COLO668 (cell line): ENCODE data around the gene DYNC2I2.
"Not testable (repeated sequence)": the region's sequence is repeated elsewhere in the genome, so short reads cannot be mapped to it uniquely, and the experiment has no call there.

Experiments used
- DNase-seq: peaks from one replicate; lab custom pipeline; 2025; ENCODE audit not compliant: unreplicated experiment; lab: John Stamatoyannopoulos, UW

The DYNC2I2 gene

DNA sequence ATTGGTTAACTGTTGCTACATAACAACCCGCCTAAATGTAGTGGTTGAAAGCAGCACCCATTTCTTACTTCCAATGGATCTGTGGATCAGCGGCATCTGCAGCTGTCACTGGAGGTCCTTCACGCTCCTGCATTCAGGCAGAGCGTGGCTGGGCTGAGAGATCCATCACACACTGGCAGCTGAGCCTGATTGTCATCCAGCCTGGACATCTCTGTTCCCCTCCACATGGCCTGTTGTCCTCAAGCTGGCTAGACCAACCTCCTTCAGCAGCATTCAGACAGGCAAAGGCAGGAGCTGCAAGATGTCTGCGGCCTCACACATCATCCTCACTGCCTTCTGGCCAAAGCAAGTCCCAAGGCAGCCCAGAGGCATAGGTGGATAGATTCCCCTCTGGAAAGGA is 36.9 kb downstream of the DYNC2I2 start:
- DNase-seq, result no peak

DNA sequence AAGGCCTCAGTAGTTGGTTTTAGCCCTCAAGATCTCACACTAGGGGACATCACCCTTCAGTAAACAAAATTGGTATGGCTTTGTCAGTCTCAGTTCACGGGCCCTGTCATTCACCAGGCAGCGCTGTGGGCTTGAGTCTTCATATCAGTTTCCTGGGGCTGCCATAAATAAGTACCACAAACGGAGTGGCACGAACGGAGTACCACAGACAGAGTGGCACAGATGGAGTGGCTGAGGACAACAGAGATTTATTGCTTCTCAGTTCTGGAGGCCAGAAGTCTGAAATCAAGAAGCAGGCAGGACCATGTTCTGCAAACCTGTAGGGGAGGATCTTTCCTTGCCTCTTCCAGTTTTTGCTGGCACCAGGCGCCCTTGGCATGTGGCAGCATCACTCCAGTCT is 37.5 kb downstream of the DYNC2I2 start:
- DNase-seq, result no peak

DNA sequence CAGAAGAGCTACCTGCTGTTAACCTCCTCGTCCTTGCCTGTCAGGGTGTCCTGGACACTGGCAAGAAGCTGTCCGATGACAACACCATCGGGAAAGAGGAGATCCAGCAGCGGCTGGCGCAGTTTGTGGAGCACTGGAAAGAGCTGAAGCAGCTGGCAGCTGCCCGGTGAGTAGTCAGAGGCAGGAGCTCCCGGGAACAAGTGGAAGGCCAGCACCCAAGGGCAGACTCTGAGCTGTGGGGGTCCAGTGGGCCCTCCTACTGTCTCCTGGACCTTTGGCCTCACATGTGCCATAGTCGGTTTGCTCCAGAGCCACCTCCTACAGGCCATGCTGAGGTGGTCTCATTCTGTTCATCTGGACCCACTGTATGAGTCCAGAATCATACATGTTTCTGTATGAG is 38.7 kb downstream of the DYNC2I2 start:
- no peak for DNase-seq

DNA sequence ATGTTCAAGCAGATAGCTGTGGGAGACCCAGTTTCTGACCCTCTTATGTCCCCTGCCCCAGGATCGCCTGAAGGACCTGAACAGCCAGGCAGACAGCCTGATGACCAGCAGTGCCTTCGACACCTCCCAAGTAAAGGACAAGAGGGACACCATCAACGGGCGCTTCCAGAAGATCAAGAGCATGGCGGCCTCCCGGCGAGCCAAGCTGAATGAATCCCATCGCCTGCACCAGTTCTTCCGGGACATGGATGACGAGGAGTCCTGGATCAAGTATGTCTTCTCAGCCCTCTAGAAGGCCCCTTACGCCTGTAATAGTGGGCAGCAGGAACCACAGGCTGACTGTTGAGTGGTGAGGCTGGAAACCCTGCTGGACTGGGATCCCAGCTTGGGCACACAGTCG is 41.1 kb downstream of the DYNC2I2 start:
- no peak for DNase-seq

DNA sequence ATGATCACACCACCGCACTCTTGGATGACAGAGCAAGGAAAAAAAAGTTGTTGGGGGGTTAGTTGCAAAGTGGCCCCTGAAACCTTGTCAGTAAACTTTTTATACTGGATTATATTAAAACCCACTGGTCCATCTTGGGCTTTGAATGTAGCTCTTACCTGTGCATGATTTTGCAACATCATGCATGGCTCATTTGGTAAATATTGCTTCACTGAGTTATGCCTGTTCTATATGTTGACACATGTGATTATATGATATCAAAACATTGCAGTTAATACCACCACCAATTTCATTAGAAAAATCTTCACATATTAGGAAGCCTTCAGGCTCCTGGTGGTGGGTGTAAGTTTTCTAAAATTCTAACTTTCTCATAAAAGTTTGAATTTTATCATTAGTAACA is 41.9 kb downstream of the DYNC2I2 start:
- DNase-seq, result no peak

DNA sequence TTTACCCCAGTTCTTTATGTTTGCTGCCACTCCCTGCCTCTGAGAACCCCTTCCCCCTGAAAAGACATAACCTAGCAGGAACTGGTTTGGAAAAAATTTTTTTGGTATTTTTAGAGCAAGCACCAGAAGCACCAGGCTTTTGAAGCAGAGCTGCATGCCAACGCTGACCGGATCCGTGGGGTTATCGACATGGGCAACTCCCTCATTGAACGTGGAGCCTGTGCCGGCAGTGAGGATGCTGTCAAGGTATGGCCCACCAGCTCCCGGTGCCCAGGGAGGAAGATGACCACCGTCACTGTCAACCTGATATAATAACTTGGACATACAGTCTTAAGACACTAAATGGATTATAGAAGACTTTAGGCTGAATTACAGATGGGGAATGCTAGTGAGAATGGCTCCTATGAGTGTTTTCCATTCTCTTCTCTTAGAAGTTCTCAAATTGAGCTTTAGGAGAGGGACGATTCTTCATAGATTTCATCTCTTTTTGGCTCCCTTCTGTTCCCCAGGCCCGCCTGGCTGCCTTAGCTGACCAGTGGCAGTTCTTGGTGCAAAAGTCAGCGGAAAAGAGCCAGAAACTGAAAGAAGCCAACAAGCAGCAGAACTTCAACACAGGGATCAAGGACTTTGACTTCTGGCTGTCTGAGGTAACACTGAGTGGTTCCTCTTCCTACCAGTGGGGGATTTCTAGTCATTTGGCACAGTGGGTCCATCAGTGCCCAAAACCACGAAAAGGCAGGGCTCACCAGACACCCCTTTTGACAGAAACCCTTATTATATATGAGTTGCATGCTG is 44.9 kb downstream of the DYNC2I2 start:
- no peak for DNase-seq

DNA sequence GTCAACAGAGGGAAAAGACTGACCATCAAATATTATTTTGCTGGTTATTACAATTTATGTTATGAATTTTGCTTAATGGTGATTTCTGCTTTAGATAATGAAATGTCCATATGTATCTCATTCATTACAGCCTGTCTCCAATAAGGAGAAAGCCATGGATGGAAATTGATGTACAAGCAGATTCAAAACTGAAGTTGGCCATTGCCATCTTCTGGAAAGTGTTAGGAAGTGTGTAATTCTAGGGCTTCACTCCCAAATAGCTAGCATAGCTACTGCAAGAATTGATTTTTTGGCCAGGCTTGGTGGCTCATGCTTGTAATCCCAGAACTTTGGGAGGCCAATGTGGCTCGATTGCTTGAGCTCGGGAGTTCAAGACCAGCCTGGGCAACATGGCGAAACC is 45.8 kb downstream of the DYNC2I2 start:
- DNase-seq, result no peak

DNA sequence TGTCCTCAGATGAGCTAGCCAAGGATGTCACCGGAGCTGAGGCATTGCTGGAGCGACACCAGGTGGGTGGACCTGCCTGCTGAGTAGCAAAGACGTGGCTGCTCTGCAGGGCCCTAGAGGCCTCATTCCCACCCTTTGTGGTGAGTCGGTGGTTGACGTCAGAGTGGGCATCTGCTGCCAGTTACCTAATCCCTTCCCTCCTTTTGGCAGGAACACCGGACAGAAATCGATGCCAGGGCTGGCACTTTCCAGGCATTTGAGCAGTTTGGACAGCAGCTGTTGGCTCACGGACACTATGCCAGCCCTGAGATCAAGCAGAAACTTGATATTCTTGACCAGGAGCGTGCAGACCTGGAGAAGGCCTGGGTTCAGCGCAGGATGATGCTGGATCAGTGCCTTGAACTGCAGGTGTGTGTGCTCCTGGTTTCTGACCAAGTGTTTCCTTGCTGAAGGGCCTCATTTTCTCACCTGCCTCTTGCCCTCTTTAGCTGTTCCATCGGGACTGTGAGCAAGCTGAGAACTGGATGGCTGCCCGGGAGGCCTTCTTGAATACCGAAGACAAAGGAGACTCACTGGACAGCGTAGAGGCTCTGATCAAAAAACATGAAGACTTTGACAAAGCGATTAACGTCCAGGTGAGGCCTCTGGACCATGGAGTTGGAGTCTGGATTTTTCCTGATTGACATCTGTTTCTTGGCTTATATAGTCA is 48.9 kb downstream of the DYNC2I2 start:
- DNase-seq, result no peak

DNA sequence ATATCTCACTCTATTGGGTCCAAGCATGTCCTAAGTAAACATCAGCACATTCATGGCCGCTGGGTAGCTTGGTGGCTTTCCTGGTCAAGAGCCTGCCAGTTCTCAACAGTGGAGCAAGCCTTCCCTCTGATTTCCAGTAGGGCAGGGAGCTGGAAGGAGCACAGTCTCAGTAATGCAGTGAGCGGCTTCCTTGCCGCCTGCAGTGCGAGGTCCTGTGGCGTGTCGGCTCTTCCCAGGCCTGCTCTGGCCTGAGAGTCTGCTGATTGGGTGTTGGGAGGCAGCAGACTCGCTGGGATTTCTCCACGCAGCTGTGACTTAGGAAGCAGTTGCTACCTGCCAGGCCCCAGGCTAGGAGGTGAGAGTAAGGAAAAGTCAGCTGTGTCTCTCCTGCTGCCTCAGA is 53.0 kb downstream of the DYNC2I2 start:
- no peak for DNase-seq

DNA sequence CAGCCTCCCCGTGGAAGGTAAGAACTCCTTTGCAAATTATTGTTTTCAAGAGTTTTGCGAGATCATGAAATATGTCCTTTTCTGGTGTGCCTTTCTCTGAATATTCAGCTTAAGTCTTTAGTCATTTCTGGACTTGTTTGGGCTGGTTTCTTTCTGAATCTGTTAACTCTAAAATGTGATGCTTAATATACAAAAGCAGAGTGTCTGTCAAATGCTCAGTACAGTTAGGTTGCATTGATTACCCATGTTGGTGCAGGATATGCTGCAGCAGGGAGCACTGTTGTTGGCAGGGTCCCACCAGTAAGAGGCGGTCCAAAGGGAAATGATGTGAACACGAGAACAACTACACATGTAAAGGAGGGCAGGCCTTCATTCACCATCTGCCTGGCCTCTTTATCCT is 56.5 kb downstream of the DYNC2I2 start:
- DNase-seq, result no peak

DNA sequence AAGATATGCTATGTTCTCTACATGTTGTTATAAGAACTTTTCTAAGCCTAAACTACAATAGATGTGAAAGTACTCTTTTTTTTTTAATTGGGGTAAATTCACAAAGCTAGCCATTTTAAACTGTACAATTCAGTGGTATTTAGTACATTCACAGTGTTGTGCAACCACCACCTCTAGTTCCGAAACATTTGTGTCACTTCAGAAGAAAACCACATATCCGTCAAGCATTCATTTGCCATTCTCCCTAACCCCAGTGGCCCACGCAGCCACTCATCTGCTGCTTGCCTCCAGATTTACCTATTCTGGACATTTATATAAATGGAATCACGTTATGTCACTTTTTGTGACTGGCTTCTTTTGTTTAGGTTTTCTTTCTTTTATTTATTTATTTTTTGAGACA is 61.2 kb downstream of the DYNC2I2 start:
- DNase-seq, result no peak

DNA sequence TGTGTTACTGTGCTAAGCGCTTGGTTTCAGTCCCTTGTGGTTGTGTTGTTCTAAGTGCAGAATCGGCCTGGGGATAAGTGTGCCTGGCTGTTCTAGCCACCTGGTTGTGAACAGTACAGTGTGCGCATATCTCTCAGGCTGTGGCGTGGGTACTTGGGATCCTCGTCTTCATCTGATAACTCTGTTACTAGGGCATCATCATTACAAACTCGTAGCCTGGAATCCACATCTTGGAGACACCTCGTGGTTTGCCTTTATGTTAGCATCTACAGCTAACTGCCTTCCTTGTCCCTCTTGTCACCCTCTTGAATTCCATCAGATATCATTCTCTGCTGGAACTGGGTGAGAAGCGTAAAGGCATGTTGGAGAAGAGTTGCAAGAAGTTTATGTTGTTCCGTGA is 62.8 kb downstream of the DYNC2I2 start:
- no peak for DNase-seq

DNA sequence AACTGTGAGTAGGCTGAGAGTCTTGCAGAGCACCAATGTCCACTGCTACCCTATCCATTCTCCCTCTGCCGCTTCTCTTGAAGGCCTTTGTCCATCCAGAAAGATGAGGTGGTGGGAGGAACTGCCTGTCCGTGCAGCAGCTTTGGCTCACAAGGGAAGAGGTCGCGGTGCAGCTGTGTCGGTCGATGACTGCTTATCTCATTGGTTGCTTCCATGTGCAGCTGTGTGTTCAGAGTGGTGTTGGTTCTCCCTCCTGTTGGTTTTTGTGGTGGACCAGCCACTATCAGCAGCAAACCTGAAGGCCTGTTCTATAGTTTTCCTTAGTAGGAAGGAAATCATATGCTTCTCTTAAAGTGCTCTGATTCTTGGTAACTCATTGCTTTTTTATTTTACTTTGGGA is 63.6 kb downstream of the DYNC2I2 start:
- no peak for DNase-seq

DNA sequence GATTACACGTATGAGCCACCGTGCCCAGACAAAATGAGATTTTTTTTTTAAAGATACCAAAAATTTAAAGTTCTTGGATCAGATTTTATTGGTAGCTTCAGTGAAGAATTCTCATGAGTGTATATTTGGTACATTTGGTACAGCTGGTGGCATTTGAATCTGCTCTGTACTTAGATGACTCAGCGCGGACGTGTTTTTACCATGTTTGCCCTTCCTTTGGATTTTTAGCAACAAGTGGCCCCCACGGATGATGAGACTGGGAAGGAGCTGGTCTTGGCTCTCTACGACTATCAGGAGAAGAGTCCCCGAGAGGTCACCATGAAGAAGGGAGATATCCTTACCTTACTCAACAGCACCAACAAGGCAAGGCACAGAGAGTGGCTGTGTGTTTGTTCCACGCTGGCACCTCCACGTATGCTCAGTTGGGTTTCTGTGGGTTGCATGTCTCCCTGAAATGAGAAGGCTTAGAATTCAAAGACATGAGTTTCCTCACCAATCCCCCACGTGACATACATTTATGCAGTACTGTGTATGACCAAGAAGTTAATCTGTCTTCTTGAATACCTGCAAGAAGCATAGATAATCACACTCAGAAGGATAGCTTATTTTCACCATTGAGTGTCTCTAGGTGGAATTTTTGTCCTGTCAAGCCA is 67.9 kb downstream of the DYNC2I2 start:
- no peak for DNase-seq

DNA sequence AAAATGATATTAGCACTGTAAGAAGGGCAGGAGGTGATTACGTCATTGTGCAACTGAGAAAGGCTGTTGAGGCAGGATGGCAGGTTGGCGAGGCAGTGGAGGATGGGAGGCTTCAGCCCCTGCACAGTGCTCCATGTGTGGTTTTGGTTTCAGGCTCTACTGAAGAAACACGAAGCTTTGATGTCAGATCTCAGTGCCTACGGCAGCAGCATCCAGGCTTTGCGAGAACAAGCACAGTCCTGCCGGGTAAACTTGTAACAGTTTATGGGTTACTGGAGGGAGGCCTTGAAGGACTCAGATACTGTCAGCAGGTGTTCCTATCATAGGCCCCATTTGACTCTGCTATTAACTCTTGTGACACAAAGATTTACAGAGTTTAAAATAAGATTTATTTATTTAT is 69.2 kb downstream of the DYNC2I2 start:
- no peak for DNase-seq

DNA sequence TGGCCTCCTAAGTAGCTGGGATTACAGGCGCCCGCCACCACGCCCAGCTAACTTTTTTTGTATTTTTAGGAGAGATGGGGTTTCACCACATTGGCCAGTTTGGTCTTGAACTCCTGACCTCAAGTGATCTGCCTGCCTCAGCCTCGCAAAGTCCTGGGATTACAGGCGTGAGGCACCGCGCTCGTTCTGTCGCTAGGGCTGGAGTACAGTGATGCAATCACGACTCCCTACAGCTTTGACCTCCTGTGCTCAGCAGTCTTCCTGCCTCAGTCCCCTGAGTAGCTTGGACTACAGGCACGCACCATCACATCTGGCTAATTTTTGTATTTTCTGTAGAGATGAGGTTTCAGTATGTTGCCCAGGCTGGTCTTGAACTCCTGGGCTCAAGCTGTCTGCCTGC is 69.7 kb downstream of the DYNC2I2 start:
- not testable (repeated sequence) for DNase-seq

DNA sequence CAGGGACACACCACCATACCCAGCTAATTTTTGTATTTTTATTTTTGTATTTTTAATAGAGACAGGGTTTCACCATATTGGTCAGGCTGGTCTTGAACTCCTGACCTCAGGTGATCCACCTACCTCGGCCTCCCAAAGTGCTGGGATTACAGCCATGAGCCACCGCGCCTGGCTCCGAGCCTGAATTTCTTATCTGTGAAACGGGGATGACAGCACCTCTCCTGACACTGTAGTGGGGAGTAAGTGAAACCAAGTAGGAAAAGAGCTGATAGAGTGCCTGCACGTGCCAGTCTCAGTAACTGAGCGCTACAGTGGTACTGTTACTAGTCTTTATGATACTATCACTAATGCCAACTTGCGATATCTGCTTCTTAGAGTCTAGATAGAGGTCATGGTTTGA is 71.5 kb downstream of the DYNC2I2 start:
- DNase-seq, result not testable (repeated sequence)
